ENCODE results near the gene MAPRE3. TPM values are rescaled to one million over a fixed set of nuclear protein-coding genes. Genes with fewer than 3 reads are reported as not detected.

The MAPRE3 gene
- total and polyA plus RNA-seq, 2 donors (not counting 3 experiments of a cell fraction or from before 2014, with no cell fraction given) = 4.4 to 6.1 TPM

DNA sequence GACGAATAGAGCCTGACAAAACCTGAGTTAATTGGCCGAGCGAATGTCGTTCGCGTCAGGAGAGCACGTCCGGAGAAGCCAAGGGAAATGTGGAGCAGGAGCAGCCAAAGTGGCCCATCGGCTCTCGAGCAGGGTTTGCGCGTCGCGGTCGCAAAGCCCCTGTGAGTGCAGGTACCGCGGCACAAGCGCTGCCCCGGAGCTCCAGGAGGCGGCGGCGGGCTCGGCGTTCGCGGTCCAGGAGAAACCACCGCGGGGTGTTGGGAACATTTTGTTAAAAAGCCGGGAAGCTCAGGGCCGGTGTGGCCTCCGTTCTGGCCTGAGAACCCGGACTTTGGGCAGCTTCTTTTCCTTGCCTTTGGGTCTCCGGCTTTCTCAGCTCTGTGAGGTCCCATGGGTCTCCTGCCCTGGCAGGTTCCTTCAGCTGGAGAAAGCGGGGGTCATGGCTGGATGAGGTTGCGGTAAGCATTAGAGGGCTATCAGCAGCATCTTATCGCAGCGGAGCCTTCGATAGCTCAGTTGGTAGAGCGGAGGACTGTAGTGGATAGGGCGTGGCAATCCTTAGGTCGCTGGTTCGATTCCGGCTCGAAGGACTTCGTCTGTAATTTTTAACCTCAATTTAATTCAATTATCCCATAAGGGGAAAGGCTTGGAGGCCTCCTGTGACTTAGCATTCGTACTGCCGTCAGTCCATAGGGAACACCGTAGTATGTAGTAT lies 80.0 kb downstream of the MAPRE3 start:
- Histone ChIP-seq H3K36me3 (ENCODE audit: control insufficient read depth in 2 of 2, extremely low read depth in 1 of 2, insufficient read depth in 2 of 2, low read length in 2 of 2) (peaks cover 3 to 16% of the 10 kb centered on the region in 2 experiments), H3K27me3 (ENCODE audit: control insufficient read depth in 2 of 2, insufficient read depth in 2 of 2, low read length in 2 of 2) (no peaks in the 10 kb centered on the region), H3K27ac (ENCODE audit: insufficient read depth, low read depth, low read length) (peak overlapping the region; percentile 60), H3K79me2 (ENCODE audit: control insufficient read depth, insufficient read depth, low read length) (no peaks in the 10 kb centered on the region), H2AFZ (ENCODE audit: low read depth, low read length) (peak overlapping the region; percentile 86), H3K9me3 (replicated peaks; ENCODE audit: control insufficient read depth, insufficient read depth, low read length) (no peaks in the 10 kb centered on the region), H3K9me1 (replicated peaks; ENCODE audit: control insufficient read depth, extremely low read depth, insufficient read depth, low read length) (no peaks in the 10 kb centered on the region), H3K4me3 (replicated peaks in 1 of 3; ENCODE audit: insufficient read depth in 1 of 3, low read depth in 1 of 3, low read length in 3 of 3) (peak overlapping the region; percentile 66 to 76 (median 73)), H4K20me1 (replicated peaks; ENCODE audit: control insufficient read depth, extremely low read depth, insufficient read depth, low read length) (no peaks in the 10 kb centered on the region), H3K9ac (replicated peaks; ENCODE audit: extremely low read depth, insufficient read depth, low read length) (peak overlapping the region; percentile 31), H3K4me1 (ENCODE audit: control insufficient read depth, extremely low read depth, insufficient read depth, low read length) (peaks cover 12% of the 10 kb centered on the region), H3K4me2 (ENCODE audit: insufficient read depth, low read length) (peak overlapping the region; percentile 82)
- intact Hi-C loops (cut with micrococcal nuclease) (loop anchor here (1.0 kb wide), 3 partner anchors 18 to 36 kb away; partner anchors contain the start of genes KHK and TMEM214), dilution Hi-C loops (cut with MboI; ENCODE audit: extremely low pct_ligation_motif_present, low sequenced_read_pairs) (no loop called here)
- peak; percentile 98 for DNase-seq (ENCODE audit: low read depth, low spot score)
- no peak for TF ChIP-seq FOS (IDR thresholded peaks at IDR 0.05; ENCODE audit: borderline replicate concordance, insufficient read depth, low read length)
- peak; percentile 79 for TF ChIP-seq POLR2AphosphoS5 (IDR thresholded peaks at IDR 0.05; ENCODE audit: insufficient read depth, low read depth, low read length)
- no peak for TF ChIP-seq JUN (IDR thresholded peaks at IDR 0.05; ENCODE audit: borderline replicate concordance, insufficient read depth, insufficient read length, low read depth)
- TF ChIP-seq, protein P1, sequence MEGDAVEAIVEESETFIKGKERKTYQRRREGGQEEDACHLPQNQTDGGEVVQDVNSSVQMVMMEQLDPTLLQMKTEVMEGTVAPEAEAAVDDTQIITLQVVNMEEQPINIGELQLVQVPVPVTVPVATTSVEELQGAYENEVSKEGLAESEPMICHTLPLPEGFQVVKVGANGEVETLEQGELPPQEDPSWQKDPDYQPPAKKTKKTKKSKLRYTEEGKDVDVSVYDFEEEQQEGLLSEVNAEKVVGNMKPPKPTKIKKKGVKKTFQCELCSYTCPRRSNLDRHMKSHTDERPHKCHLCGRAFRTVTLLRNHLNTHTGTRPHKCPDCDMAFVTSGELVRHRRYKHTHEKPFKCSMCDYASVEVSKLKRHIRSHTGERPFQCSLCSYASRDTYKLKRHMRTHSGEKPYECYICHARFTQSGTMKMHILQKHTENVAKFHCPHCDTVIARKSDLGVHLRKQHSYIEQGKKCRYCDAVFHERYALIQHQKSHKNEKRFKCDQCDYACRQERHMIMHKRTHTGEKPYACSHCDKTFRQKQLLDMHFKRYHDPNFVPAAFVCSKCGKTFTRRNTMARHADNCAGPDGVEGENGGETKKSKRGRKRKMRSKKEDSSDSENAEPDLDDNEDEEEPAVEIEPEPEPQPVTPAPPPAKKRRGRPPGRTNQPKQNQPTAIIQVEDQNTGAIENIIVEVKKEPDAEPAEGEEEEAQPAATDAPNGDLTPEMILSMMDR (IDR thresholded peaks at IDR 0.05; ENCODE audit: extremely low read depth in 1 of 2, insufficient read depth in 1 of 2, low read depth in 1 of 2, low read length in 2 of 2) = peak; percentile 18 to 52
- TF ChIP-seq GATA2 (IDR thresholded peaks at IDR 0.05; ENCODE audit: insufficient read depth, insufficient read length, low read depth, low read length) = peak; percentile 57
- peak; percentile 96 for TF ChIP-seq POLR2A (IDR thresholded peaks at IDR 0.05; ENCODE audit: low read depth, low read length)
- peak; percentile 39 for TF ChIP-seq MYC (IDR thresholded peaks at IDR 0.05; ENCODE audit: low read depth, low read length)
- no peak for TF ChIP-seq EZH2 (IDR thresholded peaks at IDR 0.05; ENCODE audit: borderline replicate concordance, low read depth, low read length, severe bottlenecking)
- BruUV-seq (replicated peaks) = no TSS peak
- no peak for FAIRE-seq
- CTCF ChIA-PET = interaction anchor here (0.7 to 5.9 kb wide), 17 partner anchors 9 to 253 kb away, joined by 3 to 39 read pairs (median 6); partner anchors contain the start of genes KHK, OST4, PREB and TMEM214
- POLR2A ChIA-PET = interaction anchor here (0.8 to 2.2 kb wide), 4 partner anchors 21 to 84 kb away, joined by 3 to 7 read pairs (median 4); partner anchors contain the start of genes KHK, OST4 and PREB

All from endothelial cell of umbilical vein (primary cell).